GM19455 (cell line): ENCODE measurements around the gene CRK.
"Not testable (repeated sequence)": the region's sequence is repeated elsewhere in the genome, so short reads cannot be mapped to it uniquely, and the experiment has no call there.

Experiments used
- ATAC-seq: cut with Tn5 transposase; IDR thresholded peaks from one replicate; pipeline ENCODE4 v1.9.1; 2021; ENCODE audit not compliant: unreplicated experiment

CRK gene

GRCh38 chr17:1390432-1391367, 65.3 kb downstream of the CRK start:
- no peak for ATAC-seq

DNA sequence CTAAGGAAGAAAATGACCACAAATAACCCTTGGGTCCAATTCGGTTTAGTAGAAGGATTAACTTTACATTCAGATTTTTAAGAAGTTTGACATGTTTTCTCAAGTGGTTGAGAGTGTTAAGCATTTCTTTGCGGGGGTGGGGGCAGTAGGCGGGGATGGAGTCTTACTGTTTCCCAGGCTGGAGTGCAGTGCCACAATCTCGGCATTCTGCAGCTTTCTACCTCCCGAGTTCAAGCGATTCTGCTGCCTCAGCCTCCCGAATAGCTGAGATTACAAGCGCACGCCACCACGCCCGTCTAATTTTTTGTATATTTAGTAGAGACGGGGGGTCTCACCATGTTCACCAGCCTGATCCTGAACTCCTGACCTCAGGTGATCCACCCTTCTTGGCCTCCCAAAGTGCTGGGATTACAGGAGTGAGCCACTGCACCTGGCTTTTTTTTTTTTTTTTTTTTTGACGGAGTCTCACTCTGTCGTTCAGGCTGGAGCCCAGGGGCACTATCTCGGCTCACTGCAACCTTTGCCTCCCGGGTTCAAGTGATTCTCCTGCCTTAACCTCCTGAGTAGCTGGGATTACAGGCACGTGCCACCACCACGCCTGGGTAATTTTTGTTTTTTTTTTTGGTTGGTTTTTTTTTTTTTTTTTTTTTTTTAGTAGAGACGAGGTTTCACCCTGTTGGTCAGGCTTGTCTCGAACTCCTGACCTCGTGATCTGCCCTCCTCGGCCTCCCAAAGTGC, 68.4 kb downstream of the CRK start:
- not testable (repeated sequence) for ATAC-seq

- not testable (repeated sequence) for ATAC-seq
These were observed 69.3 kb downstream of the CRK start for GRCh38 chr17:1386675-1387190.

GRCh38 chr17:1386265-1386664, 69.8 kb downstream of the CRK start:
- no peak for ATAC-seq

- ATAC-seq, result no peak
These were observed 70.2 kb downstream of the CRK start for GRCh38 chr17:1385861-1386260.

DNA sequence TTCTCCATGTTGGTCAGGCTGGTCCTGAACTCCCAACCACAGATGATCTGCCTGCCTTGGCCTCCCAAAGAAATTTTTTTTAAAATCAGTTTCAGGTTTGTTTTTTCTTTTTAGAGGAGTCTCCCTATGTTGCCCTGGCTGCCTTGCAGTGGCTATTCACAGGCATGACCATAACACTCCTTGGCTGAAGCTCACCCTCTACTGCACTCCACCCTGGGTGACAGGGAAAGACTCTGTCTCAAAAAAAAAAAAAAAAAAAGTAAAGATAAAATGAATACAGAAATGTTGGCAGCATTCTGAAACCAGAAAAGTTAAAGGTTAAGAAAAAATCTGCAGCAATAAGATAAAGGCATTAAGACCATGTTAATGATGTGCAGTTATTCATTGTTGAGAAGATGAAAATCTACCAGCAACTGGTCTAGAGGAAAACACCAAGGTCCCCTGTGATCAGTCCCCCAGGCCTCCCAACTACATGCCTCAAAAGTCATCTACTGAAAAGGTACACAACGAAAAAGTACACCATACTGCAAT, 71.1 kb downstream of the CRK start:
- no peak for ATAC-seq

- no peak for ATAC-seq
These were observed 76.1 kb downstream of the CRK start for GRCh38 chr17:1379930-1380313.

DNA sequence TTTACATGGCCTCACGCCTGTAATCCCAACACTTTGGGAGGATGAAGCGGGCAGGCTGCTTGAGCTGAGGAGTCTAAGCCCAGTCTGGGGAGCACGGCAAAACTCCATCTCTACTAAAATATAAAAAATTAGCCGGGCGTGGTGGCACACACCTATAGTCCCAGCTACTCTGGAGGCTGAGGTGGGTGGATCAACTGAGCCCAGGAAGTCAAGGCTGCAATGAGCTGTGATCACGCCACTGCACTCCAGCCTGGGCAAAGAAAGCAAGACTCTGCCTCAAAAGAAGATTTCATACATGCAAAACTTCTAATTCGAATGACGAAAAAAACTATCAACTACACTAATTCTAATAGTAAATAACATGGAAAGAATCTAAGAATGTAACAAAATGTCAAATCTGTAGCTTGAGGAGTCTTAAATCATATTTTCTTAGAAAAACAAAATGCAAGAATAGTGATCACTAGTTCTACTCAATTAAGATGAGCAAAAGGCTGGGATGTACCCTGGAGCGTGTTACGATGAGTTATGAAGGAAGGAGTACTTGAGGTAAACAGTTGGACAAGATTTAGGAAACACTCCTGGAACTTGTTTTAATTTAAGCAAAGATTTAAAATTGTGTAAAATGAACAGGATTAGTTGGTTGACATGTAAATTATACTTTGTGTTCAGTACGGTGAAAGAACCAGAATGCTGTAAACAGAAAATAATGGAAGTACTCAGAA, 76.7 kb downstream of the CRK start:
- no peak for ATAC-seq

DNA sequence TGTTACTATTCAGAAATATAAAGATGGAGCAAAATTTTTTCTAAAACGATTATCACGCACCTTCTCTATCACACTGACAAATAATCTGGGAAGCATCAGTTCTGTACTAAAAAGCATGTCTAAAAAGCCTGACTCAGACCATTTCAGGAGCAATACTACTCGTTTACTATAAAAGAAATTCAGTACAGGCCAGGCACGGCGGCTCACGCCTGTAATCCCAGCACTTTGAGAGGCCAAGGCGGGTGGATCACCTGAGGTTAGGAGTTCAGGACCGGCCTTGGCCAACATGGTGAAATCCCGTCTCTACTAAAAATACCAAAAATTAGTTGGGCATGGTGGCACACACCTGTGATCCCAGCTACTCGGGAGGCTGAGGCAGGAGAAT, 77.6 kb downstream of the CRK start:
- ATAC-seq, result not testable (repeated sequence)

DNA sequence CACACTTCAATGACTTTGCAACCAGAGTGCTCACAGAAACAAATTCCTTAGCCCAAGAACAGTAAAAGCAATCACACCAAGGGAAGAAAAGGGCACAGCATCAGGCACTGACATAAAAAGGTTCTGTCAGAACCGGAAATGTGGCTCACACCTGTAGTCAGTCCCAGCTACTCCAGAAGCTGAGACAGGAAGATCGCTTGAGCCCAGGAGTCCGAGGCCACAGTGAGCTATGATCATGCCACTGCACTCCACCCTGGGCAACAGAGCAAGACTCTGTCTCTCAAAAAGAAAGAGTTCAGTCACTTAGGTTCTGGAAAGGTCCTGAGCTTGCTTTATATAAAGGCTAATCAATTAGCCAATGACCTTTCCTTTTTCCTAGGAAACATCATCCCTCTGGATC, 78.7 kb downstream of the CRK start:
- no peak for ATAC-seq

- ATAC-seq, result no peak
These were observed 80.0 kb downstream of the CRK start for GRCh38 chr17:1376061-1376460.

DNA sequence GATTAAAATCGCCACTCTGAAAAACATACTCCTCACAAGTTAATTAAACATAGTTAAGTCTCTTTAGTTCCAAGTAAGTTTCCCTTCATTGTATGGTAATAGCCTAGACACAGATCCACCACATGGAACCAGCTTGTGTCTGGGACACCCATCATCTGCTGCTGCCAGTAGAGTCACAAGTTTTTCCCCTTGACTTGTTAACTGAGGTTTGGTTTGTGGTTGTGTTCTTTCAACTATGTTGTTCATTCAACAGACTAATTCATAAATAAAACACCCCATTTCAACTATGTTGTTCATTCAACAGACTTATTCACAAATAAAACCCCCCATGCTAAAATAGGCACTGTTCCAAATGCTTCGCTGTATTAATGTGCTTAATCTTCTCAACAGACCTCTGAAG, 80.4 kb downstream of the CRK start:
- ATAC-seq, result no peak

DNA sequence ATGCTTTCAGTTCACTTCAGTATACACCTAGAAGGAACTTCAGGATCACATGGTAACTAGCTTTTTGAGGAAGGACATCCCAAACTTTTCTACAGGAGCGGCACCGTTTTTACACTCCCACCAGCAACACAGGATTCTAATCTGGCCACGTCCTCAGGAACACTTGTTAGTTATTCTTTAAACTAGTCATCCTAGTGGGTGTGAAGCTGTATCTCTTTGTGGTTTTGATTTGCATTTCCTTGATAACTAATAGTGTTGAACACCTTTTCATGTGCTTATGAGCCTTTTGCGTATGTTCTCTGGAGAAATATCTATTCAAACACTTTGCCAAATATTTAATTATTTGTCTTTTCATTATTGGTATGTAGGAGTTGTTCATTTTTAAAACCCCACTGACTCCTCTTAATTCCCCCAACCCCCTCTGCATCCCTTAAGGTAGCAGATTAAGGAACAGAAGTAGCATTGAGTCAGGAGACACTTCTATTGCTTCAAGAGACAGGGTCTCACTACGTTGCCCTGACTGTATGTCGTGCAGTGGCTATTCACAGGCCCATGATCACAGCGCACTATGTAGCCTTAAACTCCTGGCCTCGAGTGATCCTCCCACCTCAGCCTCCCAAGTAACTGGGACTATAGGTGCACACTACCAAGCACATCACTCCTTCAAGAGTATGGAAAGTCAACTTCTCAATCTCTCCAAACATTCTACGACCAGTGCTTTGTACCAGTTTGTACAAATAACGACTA, 81.4 kb downstream of the CRK start:
- ATAC-seq, result no peak

DNA sequence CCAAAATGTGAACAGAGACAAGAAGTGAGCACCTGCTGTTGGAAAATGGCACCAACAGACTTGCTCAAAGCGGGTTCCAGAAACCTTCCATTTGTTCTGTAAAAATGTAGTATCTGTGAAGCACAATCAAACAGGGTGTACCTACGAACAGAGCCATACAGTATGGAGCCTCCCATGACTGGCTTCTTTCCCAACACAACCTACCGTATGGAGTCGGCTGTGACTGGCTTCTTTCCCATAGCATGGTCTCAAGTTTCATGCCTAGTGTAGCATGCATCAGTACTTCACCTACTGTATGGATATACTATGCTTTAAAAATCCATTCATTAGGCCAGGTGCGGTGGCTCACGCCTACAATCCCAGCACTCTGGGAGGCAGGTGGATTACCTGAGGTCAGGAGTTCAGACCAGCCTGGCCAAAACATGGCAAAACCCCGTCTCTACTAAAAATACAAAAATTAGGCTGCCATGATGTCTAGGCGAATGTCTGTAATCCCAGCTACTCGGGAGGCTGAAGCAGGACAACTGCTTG, 82.3 kb downstream of the CRK start:
- no peak for ATAC-seq

GRCh38 chr17:1372618-1373017, 83.4 kb downstream of the CRK start:
- no peak for ATAC-seq

GRCh38 chr17:1371893-1372590, 84.0 kb downstream of the CRK start:
- no peak for ATAC-seq
